ENCODE measurements around the gene SLC6A3. TPM values are rescaled to one million over a fixed set of nuclear protein-coding genes. Genes with fewer than 3 reads are reported as not detected.

The SLC6A3 gene
- total RNA-seq, 2 experiments from 2014 or later = not detected

GRCh38 chr5:1445689-1446601 is 705 bp upstream of the SLC6A3 start:
- no peak for TF ChIP-seq CTCF (IDR thresholded peaks at IDR 0.05)
- H3K36me3 Mint-ChIP-seq (ENCODE audit: low read depth) = no peaks in the 10 kb centered on the region
- no peak for DNase-seq
- H3K9me3 Mint-ChIP-seq = no peaks in the 10 kb centered on the region
- ChIA-PET CTCF (no interaction called here), POLR2A (no interaction called here)
- no peak for ATAC-seq
- H3K27ac Mint-ChIP-seq = no peak overlapping the region
- intact Hi-C loops (cut with micrococcal nuclease) = no loop called here
- H3K27me3 Mint-ChIP-seq = peaks cover 40% of the 10 kb centered on the region
- H3K4me3 Mint-ChIP-seq = no peak overlapping the region
- peaks cover 29% of the 10 kb centered on the region for H3K4me1 Mint-ChIP-seq (ENCODE audit: low read depth)

- Mint-ChIP-seq H3K27me3 (peaks cover 44% of the 10 kb centered on the region), H3K9me3 (peaks cover 4% of the 10 kb centered on the region), H3K4me3 (no peak overlapping the region), H3K4me1 (ENCODE audit: low read depth) (peaks cover 29% of the 10 kb centered on the region), H3K27ac (no peak overlapping the region), H3K36me3 (ENCODE audit: low read depth) (no peaks in the 10 kb centered on the region)
- ChIA-PET POLR2A (no interaction called here), CTCF (no interaction called here)
- ATAC-seq = no peak
- no peak for TF ChIP-seq CTCF (IDR thresholded peaks at IDR 0.05)
- intact Hi-C loops (cut with micrococcal nuclease) = no loop called here
- no peak for DNase-seq
Measured at GRCh38 chr5:1444361-1445189, 665 bp downstream of the SLC6A3 start.

- no peak for ATAC-seq
- H3K27me3 Mint-ChIP-seq = peaks cover 44% of the 10 kb centered on the region
- H3K27ac Mint-ChIP-seq = no peak overlapping the region
- no peak overlapping the region for H3K4me3 Mint-ChIP-seq
- ChIA-PET CTCF (no interaction called here), POLR2A (no interaction called here)
- DNase-seq = no peak
- peaks cover 4% of the 10 kb centered on the region for H3K9me3 Mint-ChIP-seq
- no peak for TF ChIP-seq CTCF (IDR thresholded peaks at IDR 0.05)
- no peaks in the 10 kb centered on the region for H3K36me3 Mint-ChIP-seq (ENCODE audit: low read depth)
- peaks cover 27% of the 10 kb centered on the region for H3K4me1 Mint-ChIP-seq (ENCODE audit: low read depth)
- intact Hi-C loops (cut with micrococcal nuclease) = no loop called here
Measured at GRCh38 chr5:1443991-1444360, 1.3 kb downstream of the SLC6A3 start.

- no peak for ATAC-seq
- H3K9me3 Mint-ChIP-seq = peaks cover 4% of the 10 kb centered on the region
- DNase-seq = no peak
- ChIA-PET POLR2A (no interaction called here), CTCF (interaction anchor here (0.7 kb wide), 1 partner anchor 25 kb away, joined by 3 read pairs; no protein-coding TSS in a partner anchor)
- H3K27me3 Mint-ChIP-seq = peaks cover 45% of the 10 kb centered on the region
- H3K4me1 Mint-ChIP-seq (ENCODE audit: low read depth) = peaks cover 19% of the 10 kb centered on the region
- intact Hi-C loops (cut with micrococcal nuclease) = no loop called here
- TF ChIP-seq CTCF (IDR thresholded peaks at IDR 0.05) = no peak
- no peaks in the 10 kb centered on the region for H3K36me3 Mint-ChIP-seq (ENCODE audit: low read depth)
- H3K27ac Mint-ChIP-seq = no peak overlapping the region
- no peak overlapping the region for H3K4me3 Mint-ChIP-seq
Measured at GRCh38 chr5:1443171-1443570, 2.1 kb downstream of the SLC6A3 start.
